Activated CD8-positive, alpha-beta T cell treated with anti-CD3 and anti-CD28 coated beads, Interleukin-2, amount 10 ng/mL, durations not matched to agents 7 days and 5 days (primary cell): Measurements from ENCODE around the gene PRKCG. TPM values are rescaled to one million over a fixed set of nuclear protein-coding genes. Genes with fewer than 3 reads are reported as not detected.

ENCODE experiments used
- ATAC-seq: fragments of 150-1000 bp; cut with Tn5 transposase; one replicate; pipeline ENCODE4 v1.10.0; 2021; ENCODE audit warnings: moderate library complexity
- CTCF ChIA-PET: fragments of 350-600 bp; sonication (Branson Sonifier 250); formaldehyde crosslinking; loops from one replicate; lab custom pipeline; 2021; ENCODE audit warnings: antibody characterized with exemption; lab: Charles Lee
- POLR2A ChIA-PET: fragments of 350-600 bp; sonication (Branson Sonifier 250); formaldehyde crosslinking; loops from one replicate; lab custom pipeline; 2021; ENCODE audit warnings: antibody characterized with exemption; lab: Charles Lee
- DNase-seq: peaks from one replicate; pipeline ENCODE4 v3.0.0-alpha.2; 2020
- H3K27ac Mint-ChIP-seq: one replicate; pipeline ENCODE4 v1.8.0; 2021; ENCODE audit warnings: mild to moderate bottlenecking, mixed read lengths
- H3K27me3 Mint-ChIP-seq: one replicate; pipeline ENCODE4 v1.8.0; 2021; ENCODE audit warnings: low read depth, mixed read lengths
- H3K36me3 Mint-ChIP-seq: one replicate; pipeline ENCODE4 v1.8.0; 2021; ENCODE audit warnings: low read depth, mixed read lengths
- H3K4me1 Mint-ChIP-seq: one replicate; pipeline ENCODE4 v1.8.0; 2021; ENCODE audit warnings: low read depth, mixed read lengths
- H3K4me3 Mint-ChIP-seq: one replicate; pipeline ENCODE4 v1.8.0; 2021; ENCODE audit warnings: mild to moderate bottlenecking, mixed read lengths
- H3K9me3 Mint-ChIP-seq: one replicate; pipeline ENCODE4 v1.8.0; 2022; ENCODE audit warnings: mixed read lengths; ENCODE audit not compliant: insufficient read depth
- total RNA-seq, 2 experiments: library from RNA; stranded (reverse); gene quantifications; one replicate each; pipeline ENCODE4 v1.2.3, GENCODE V29; 2021

The PRKCG gene
- total RNA-seq, 2 experiments from 2014 or later, result not detected

GRCh38 chr19:53873773-53874605 is 8.0 kb upstream of the PRKCG start:
- H3K36me3 Mint-ChIP-seq, result peaks cover 55% of the 10 kb centered on the region
- POLR2A ChIA-PET, result interaction anchor here (0.7 to 1.6 kb wide), 2 partner anchors 9 to 241 kb away, joined by 4 read pairs; partner anchors contain the start of gene TFPT
- CTCF ChIA-PET, result interaction anchor here (0.9 to 1.0 kb wide), 2 partner anchors 11 to 150 kb away, joined by 3 to 4 read pairs; no protein-coding TSS in a partner anchor

GRCh38 chr19:53874606-53874990 is 7.4 kb upstream of the PRKCG start:
- H3K27ac Mint-ChIP-seq, result peak overlapping the region; percentile 84
- ChIA-PET POLR2A (interaction anchor here (0.7 to 1.6 kb wide), 3 partner anchors 9 to 240 kb away, joined by 4 read pairs; partner anchors contain the start of gene TFPT), CTCF (interaction anchor here (0.6 to 1.0 kb wide), 2 partner anchors 10 to 354 kb away, joined by 3 read pairs; no protein-coding TSS in a partner anchor)
- no peak for DNase-seq
- peaks cover 68% of the 10 kb centered on the region for H3K4me1 Mint-ChIP-seq
- H3K9me3 Mint-ChIP-seq, result no peaks in the 10 kb centered on the region
- no peak for ATAC-seq
- no peaks in the 10 kb centered on the region for H3K27me3 Mint-ChIP-seq
- H3K4me3 Mint-ChIP-seq, result peak overlapping the region; percentile 28
- H3K36me3 Mint-ChIP-seq, result peaks cover 54% of the 10 kb centered on the region

More at GRCh38 chr19:53873773-53874605, 8.0 kb upstream of the PRKCG start:
- Mint-ChIP-seq H3K9me3 (no peaks in the 10 kb centered on the region), H3K4me1 (peaks cover 66% of the 10 kb centered on the region), H3K27ac (peak overlapping the region; percentile 84), H3K27me3 (no peaks in the 10 kb centered on the region), H3K4me3 (peak overlapping the region; percentile 28)
- DNase-seq, result no peak
- no peak for ATAC-seq

DNA sequence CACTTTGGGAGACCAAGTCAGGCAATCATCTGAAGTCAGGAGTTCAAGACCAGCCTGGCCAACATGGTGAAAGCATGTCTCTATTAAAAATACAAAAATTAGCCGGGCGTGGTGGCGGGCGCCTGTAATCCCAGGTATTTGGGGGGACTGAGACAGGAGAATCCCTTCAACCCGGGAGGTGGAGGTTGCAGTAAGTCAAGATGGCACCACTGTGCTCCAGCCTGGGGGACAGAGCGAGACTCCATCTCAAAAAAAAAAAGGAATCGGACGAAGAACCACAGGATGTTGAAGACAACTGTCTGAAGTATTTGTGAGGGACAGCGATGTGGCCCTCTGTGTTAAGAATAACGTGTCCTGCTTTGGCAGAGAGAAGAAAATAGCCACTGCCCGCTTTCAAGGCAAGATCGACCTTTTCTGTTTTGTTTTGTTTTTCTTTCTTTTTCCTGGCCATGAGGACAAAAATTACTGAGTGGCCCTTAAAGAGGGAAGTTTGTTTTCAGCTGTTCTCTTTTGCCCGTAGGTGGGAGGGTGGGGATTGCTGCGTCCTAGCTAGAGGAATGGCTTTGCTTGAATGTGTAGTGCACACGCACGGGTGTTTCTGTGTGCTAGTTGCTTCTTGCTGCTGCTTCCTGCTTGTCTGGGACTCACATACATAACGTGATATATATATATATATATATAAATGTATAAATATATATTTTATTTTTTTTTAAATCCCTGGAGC is 6.2 kb upstream of the PRKCG start:
- peaks cover 62% of the 10 kb centered on the region for H3K4me1 Mint-ChIP-seq
- peaks cover 48% of the 10 kb centered on the region for H3K36me3 Mint-ChIP-seq
- no peak for DNase-seq
- ChIA-PET CTCF (interaction anchor here (1.4 kb wide), 1 partner anchor 22 kb away, joined by 4 read pairs; no protein-coding TSS in a partner anchor), POLR2A (interaction anchor here (0.7 to 1.6 kb wide), 2 partner anchors 8 to 513 kb away, joined by 4 read pairs; no protein-coding TSS in a partner anchor)
- H3K4me3 Mint-ChIP-seq, result no peak overlapping the region
- no peak overlapping the region for H3K27ac Mint-ChIP-seq
- H3K27me3 Mint-ChIP-seq, result no peaks in the 10 kb centered on the region
- H3K9me3 Mint-ChIP-seq, result no peaks in the 10 kb centered on the region
- ATAC-seq, result no peak

- DNase-seq, result no peak
- CTCF ChIA-PET, result interaction anchor here (1.4 kb wide), 1 partner anchor 23 kb away, joined by 4 read pairs; no protein-coding TSS in a partner anchor
- Mint-ChIP-seq H3K4me3 (no peak overlapping the region), H3K27ac (peak overlapping the region; percentile 12), H3K9me3 (no peaks in the 10 kb centered on the region), H3K27me3 (no peaks in the 10 kb centered on the region), H3K4me1 (peaks cover 53% of the 10 kb centered on the region), H3K36me3 (peaks cover 41% of the 10 kb centered on the region)
- ATAC-seq, result no peak
- POLR2A ChIA-PET, result interaction anchor here (0.6 to 2.7 kb wide), 4 partner anchors 8 to 314 kb away, joined by 3 to 13 read pairs (median 5); partner anchors contain the start of gene MYADM
Measured at GRCh38 chr19:53876651-53877224, 5.3 kb upstream of the PRKCG start.

DNA sequence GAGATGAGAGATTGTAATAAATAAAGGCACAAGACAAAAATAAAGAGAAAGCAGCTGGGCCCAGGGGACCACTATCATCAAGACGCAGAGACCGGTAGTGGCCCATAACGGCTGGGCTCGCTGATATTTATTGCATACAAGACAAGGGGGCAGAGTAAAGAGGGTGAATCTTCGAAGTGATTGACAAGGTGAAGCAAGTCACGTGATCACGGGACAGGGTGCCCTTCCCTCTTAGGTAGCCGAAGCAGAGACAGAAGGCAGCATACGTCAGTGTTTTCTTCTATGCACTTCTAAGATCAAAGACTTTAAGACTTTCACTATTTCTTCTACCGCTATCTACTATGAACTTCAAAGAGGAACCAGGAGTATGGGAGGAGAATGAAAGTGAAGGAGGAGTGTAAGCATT is 4.6 kb upstream of the PRKCG start:
- DNase-seq (peak; percentile 55), ATAC-seq (no peak)
- ChIA-PET CTCF (interaction anchor here (1.4 kb wide), 1 partner anchor 24 kb away, joined by 4 read pairs; no protein-coding TSS in a partner anchor), POLR2A (interaction anchor here (0.6 to 2.7 kb wide), 3 partner anchors 9 to 22 kb away, joined by 4 to 13 read pairs (median 6); partner anchors contain the start of gene MYADM)
- Mint-ChIP-seq H3K36me3 (peaks cover 41% of the 10 kb centered on the region), H3K4me1 (peaks cover 53% of the 10 kb centered on the region), H3K9me3 (no peaks in the 10 kb centered on the region), H3K27ac (peak overlapping the region; percentile 12), H3K4me3 (no peak overlapping the region), H3K27me3 (no peaks in the 10 kb centered on the region)

DNA sequence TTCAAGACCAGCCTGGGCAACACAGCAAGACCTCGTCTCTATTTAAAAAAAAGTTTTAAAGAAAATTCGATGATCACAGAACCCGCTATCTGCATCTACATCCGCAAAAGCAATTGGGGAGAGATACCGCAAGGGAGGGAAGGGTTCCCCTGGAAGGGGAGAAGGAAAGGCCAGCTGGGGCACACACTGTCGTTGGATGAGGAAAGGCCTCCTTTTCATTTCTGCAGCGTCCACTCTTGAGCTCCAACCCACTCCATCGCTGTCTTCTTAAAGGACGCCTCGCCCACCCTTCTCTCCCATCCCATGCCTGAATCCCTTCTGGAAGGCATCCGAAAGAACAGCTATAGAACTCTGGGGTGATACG is 3.2 kb upstream of the PRKCG start:
- Mint-ChIP-seq H3K4me1 (peaks cover 49% of the 10 kb centered on the region), H3K36me3 (peaks cover 31% of the 10 kb centered on the region), H3K27ac (no peak overlapping the region), H3K4me3 (no peak overlapping the region), H3K9me3 (no peaks in the 10 kb centered on the region), H3K27me3 (peaks cover 9% of the 10 kb centered on the region)
- DNase-seq, result no peak
- CTCF ChIA-PET, result interaction anchor here (0.9 kb wide), 1 partner anchor 27 kb away, joined by 3 read pairs; no protein-coding TSS in a partner anchor
- POLR2A ChIA-PET, result interaction anchor here (2.7 kb wide), 1 partner anchor 10 kb away, joined by 13 read pairs; the partner anchor contains the start of gene MYADM
- peak; percentile 7 for ATAC-seq

- DNase-seq (peak; percentile 90), ATAC-seq (peak; percentile 79)
- Mint-ChIP-seq H3K9me3 (no peaks in the 10 kb centered on the region), H3K4me3 (no peak overlapping the region), H3K27me3 (peaks cover 14% of the 10 kb centered on the region), H3K27ac (no peak overlapping the region), H3K36me3 (peaks cover 24% of the 10 kb centered on the region), H3K4me1 (peaks cover 44% of the 10 kb centered on the region)
- ChIA-PET POLR2A (interaction anchor here (2.7 kb wide), 1 partner anchor 11 kb away, joined by 13 read pairs; the partner anchor contains the start of gene MYADM), CTCF (interaction anchor here (0.9 kb wide), 1 partner anchor 27 kb away, joined by 3 read pairs; no protein-coding TSS in a partner anchor)
Measured at GRCh38 chr19:53879140-53880081, 2.6 kb upstream of the PRKCG start.

DNA sequence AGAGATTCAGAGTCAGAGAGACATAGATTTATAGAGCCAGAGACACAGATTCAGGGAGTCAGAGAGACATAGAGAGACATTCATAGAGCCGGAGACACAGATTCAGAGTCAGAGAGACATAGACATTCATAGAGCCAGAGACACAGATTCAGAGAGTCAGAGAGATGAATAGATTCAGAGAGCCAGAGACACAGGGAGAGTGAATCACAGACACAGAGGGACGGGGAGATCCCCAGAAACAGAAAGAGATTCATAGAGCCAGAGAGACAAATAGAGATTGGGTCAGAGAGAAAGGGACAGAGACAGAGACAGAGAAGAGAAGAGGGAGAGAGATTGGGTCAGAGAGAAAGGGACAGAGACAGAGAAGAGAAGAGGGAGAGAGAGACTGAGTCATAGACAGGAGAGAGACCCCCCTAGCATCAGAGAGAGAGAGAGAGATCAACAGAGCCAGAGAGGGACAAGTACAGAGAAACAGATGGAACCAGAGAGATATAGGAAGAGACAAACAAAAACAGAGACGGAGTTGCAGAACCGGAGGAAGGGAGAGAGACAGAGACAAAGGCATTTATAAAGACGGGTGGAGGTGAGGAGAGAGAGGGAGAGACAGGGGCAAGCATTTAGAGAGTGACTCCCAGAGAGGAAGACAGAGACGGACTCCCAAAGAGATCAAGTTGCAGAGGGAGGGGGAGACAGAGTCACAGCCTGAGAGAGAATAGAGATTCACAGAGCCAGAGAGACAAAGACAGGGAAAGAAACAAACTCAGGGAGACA is 1.1 kb upstream of the PRKCG start:
- no peaks in the 10 kb centered on the region for H3K9me3 Mint-ChIP-seq
- no peak overlapping the region for H3K4me3 Mint-ChIP-seq
- peaks cover 33% of the 10 kb centered on the region for H3K4me1 Mint-ChIP-seq
- ChIA-PET CTCF (interaction anchor here (1.1 to 2.3 kb wide), 7 partner anchors 9 to 29 kb away, joined by 3 to 10 read pairs (median 4); partner anchors contain the start of gene MYADM), POLR2A (interaction anchor here (1.0 kb wide), 1 partner anchor 8 kb away, joined by 3 read pairs; no protein-coding TSS in a partner anchor)
- H3K27me3 Mint-ChIP-seq, result peaks cover 25% of the 10 kb centered on the region
- DNase-seq (no peak), ATAC-seq (no peak)
- H3K36me3 Mint-ChIP-seq, result peaks cover 13% of the 10 kb centered on the region
- no peak overlapping the region for H3K27ac Mint-ChIP-seq

- Mint-ChIP-seq H3K27ac (no peak overlapping the region), H3K4me3 (no peak overlapping the region), H3K9me3 (no peaks in the 10 kb centered on the region), H3K36me3 (no peaks in the 10 kb centered on the region), H3K4me1 (peaks cover 18% of the 10 kb centered on the region), H3K27me3 (peaks cover 25% of the 10 kb centered on the region)
- ATAC-seq (no peak), DNase-seq (no peak)
- ChIA-PET CTCF (interaction anchor here (1.3 to 2.3 kb wide), 6 partner anchors 12 to 30 kb away, joined by 3 to 10 read pairs (median 4); partner anchors contain the start of gene MYADM), POLR2A (interaction anchor here (0.7 to 0.8 kb wide), 2 partner anchors 12 to 14 kb away, joined by 3 to 4 read pairs; no protein-coding TSS in a partner anchor)
Measured at GRCh38 chr19:53882391-53883050, 524 bp downstream of the PRKCG start.
